Activated CD4-positive, alpha-beta memory T cell treated with anti-CD3 and anti-CD28 coated beads for 36 hours (primary cell): ENCODE data around the gene RNF114. TPM values are rescaled to one million over a fixed set of nuclear protein-coding genes. Genes with fewer than 3 reads are reported as not detected.
"Not testable (repeated sequence)": the region's sequence is repeated elsewhere in the genome, so short reads cannot be mapped to it uniquely, and the experiment has no call there.

ENCODE experiments used
- CTCF ChIA-PET: fragments of 350-600 bp; sonication (Branson Sonifier 250); formaldehyde crosslinking; loops from one replicate; lab custom pipeline; 2021; ENCODE audit warnings: antibody characterized with exemption, inconsistent platforms; lab: Charles Lee
- POLR2A ChIA-PET: fragments of 350-600 bp; sonication (Branson Sonifier 250); formaldehyde crosslinking; loops from one replicate; lab custom pipeline; 2021; ENCODE audit warnings: antibody characterized with exemption; lab: Charles Lee
- DNase-seq: peaks from one replicate; pipeline ENCODE4 v3.0.0-alpha.2; 2020
- H3K27ac Mint-ChIP-seq: one replicate; pipeline ENCODE4 v1.8.0; 2021; ENCODE audit warnings: mixed read lengths
- H3K27me3 Mint-ChIP-seq: one replicate; pipeline ENCODE4 v1.8.0; 2021; ENCODE audit warnings: mixed read lengths
- H3K36me3 Mint-ChIP-seq: one replicate; pipeline ENCODE4 v1.8.0; 2021; ENCODE audit warnings: mixed read lengths
- H3K4me1 Mint-ChIP-seq: one replicate; pipeline ENCODE4 v1.8.0; 2021; ENCODE audit warnings: low read depth, mixed read lengths
- H3K4me3 Mint-ChIP-seq: one replicate; pipeline ENCODE4 v1.8.0; 2021; ENCODE audit warnings: mild to moderate bottlenecking, mixed read lengths
- H3K9me3 Mint-ChIP-seq: one replicate; pipeline ENCODE4 v1.8.0; 2021; ENCODE audit warnings: mixed read lengths
- intact Hi-C: fragments of 100-400 bp; cut with micrococcal nuclease; formaldehyde crosslinking; loops from one replicate; pipeline ENCODE4 v1.15.1; 2023
- total RNA-seq, 2 experiments: library from RNA; stranded (reverse); gene quantifications; one replicate each; pipeline ENCODE4 v1.2.3, GENCODE V29; 2021

Gene RNF114
- total RNA-seq, 2 experiments from 2014 or later: 72.1 to 72.4 TPM

DNA sequence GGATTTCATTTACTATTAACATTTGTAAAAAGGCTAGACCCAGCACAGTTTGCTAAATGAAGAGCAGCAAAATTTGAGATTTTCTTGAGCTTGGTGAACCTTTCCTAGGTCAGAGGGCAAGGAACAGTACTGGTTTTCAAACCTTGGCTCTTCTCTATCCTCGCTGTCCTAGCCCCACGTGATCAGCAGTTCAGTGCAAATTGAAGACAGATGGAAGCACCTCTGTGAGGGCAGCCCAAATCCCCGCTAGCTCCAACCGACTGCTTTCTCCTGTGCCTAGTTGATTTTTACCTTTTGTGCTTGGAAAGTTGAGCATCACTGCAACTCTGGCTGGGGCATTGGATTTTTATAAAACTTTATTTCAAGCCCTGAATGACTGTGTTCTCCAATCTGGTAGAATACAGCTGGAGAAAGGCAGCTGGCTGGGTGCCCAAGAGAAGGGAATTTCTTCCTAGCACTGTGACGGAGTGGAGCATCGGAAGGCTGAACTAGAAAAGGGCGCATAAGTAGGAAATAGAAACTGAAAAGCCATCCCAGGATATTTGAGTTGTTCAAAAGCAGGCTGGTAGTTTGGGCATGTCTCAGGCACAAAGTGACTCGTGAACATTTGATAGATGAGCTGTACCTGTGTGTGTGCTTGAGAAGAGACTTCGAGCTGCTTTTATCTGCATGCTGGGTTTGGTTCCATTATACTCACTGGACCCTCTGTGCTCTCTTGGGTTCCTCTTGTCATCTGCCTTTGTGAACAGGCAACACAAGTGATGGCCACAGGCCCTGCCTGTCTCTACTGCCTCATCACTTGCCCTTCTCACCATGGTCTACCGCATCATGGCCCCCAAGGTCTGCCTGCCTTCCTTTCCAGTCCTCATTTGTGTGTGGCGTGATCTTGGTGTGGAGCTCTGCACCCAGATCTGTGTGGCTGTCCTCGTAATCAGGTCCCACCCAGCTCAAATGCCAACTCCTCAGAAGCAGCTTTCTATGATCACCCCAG, 2.3 kb downstream of the RNF114 start:
- Mint-ChIP-seq H3K9me3 (no peaks in the 10 kb centered on the region), H3K27me3 (no peaks in the 10 kb centered on the region), H3K27ac (peak overlapping the region; percentile 26), H3K36me3 (peaks cover 20% of the 10 kb centered on the region), H3K4me1 (peaks cover 39% of the 10 kb centered on the region), H3K4me3 (peak overlapping the region; percentile 52)
- ChIA-PET CTCF (interaction anchor here (0.5 to 5.0 kb wide), 10 partner anchors 9 to 362 kb away, joined by 3 to 30 read pairs (median 3); partner anchors contain the start of gene SPATA2), POLR2A (interaction anchor here (1.2 to 1.9 kb wide), 2 partner anchors 8 to 12 kb away, joined by 3 to 12 read pairs; no protein-coding TSS in a partner anchor)
- no peak for DNase-seq
- intact Hi-C loops: no loop called here

DNA sequence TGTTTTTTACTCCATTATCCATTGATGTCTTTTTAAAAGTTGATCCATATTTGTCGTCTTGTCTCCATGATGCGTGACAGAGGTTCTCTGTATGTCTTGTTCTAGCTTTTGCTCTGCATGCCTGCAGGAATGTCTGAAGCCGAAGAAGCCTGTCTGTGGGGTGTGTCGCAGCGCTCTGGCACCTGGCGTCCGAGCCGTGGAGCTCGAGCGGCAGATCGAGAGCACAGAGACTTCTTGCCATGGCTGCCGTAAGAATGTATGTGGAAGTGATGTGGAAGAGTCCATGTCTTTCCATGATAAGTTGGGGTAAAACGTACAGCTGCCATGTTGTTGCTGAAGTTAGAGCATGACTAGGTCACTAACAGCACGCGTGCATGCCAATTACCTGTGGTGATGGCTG, 5.3 kb downstream of the RNF114 start:
- Mint-ChIP-seq H3K4me1 (peaks cover 35% of the 10 kb centered on the region), H3K36me3 (peaks cover 33% of the 10 kb centered on the region), H3K27ac (no peak overlapping the region), H3K9me3 (no peaks in the 10 kb centered on the region), H3K4me3 (no peak overlapping the region), H3K27me3 (no peaks in the 10 kb centered on the region)
- intact Hi-C loops: no loop called here
- CTCF ChIA-PET: interaction anchor here (1.6 to 2.2 kb wide), 2 partner anchors 38 to 54 kb away, joined by 3 to 8 read pairs; no protein-coding TSS in a partner anchor
- POLR2A ChIA-PET: no interaction called here
- no peak for DNase-seq

DNA sequence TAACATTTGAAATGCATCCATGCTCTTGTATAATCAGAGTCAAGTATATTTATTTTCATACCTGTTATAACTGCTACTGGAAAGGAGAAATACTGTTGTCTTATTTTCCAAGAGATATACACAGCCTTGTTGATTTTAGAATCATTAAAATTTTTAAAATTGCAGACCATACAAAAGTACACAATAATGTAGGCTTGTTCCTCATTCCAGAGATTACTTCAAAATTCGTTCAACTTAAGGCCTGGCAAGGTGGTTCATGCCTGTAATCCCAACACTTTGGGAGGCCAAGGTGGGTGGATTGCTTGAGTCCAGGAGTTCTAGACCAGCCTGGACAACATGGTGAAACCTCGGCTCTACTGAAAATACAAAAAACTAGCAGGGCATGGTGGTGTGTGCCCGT, 6.1 kb downstream of the RNF114 start:
- intact Hi-C loops: no loop called here
- Mint-ChIP-seq H3K27ac (no peak overlapping the region), H3K4me1 (peaks cover 33% of the 10 kb centered on the region), H3K36me3 (peaks cover 39% of the 10 kb centered on the region), H3K4me3 (no peak overlapping the region), H3K9me3 (no peaks in the 10 kb centered on the region), H3K27me3 (no peaks in the 10 kb centered on the region)
- ChIA-PET CTCF (interaction anchor here (1.6 to 2.2 kb wide), 2 partner anchors 37 to 55 kb away, joined by 3 to 8 read pairs; no protein-coding TSS in a partner anchor), POLR2A (no interaction called here)
- DNase-seq: no peak

DNA sequence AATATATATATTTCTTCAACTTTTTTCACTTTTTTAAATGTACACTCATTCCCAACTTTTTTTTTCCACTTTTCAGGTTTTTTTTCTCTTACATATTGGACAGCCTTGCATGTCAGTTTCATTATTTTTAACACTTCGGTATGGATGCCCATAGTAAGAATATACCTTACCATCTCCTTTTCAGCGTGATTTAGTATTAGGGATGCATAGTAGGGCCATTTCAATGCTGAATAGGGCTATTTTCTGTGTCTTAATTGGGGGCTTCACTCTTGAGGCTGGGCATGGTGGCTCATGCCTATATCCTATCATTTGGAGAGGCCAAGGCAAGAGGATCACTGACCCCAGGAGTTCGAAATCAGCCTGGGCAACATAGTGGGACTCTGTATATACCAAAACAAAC, 6.7 kb downstream of the RNF114 start:
- Mint-ChIP-seq H3K4me3 (no peak overlapping the region), H3K27ac (no peak overlapping the region), H3K9me3 (no peaks in the 10 kb centered on the region), H3K4me1 (peaks cover 28% of the 10 kb centered on the region), H3K36me3 (peaks cover 44% of the 10 kb centered on the region), H3K27me3 (no peaks in the 10 kb centered on the region)
- CTCF ChIA-PET: interaction anchor here (1.6 kb wide), 1 partner anchor 56 kb away, joined by 3 read pairs; no protein-coding TSS in a partner anchor
- POLR2A ChIA-PET: interaction anchor here (0.6 kb wide), 1 partner anchor 13 kb away, joined by 4 read pairs; no protein-coding TSS in a partner anchor
- intact Hi-C loops: no loop called here
- DNase-seq: no peak

DNA sequence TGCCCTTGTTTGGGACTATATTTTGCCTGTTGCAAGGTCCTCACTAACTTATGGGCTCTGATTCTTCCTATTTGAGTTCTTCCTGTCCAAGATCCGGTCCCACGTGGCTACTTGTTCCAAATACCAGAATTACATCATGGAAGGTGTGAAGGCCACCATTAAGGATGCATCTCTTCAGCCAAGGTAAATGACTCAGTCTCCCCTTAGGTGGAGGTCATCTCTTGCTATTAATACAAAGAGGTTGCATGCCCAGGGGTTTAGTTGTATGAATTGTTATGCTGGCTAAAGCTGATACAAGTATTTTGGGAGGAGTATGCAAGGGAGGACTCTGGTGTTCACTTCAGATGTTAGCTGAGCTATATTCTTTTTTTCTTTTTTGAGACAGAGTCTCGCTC, 9.1 kb downstream of the RNF114 start:
- no peak for DNase-seq
- H3K4me1 Mint-ChIP-seq: peaks cover 16% of the 10 kb centered on the region
- no peak overlapping the region for H3K4me3 Mint-ChIP-seq
- intact Hi-C loops: no loop called here
- peaks cover 47% of the 10 kb centered on the region for H3K36me3 Mint-ChIP-seq
- H3K9me3 Mint-ChIP-seq: no peaks in the 10 kb centered on the region
- no peaks in the 10 kb centered on the region for H3K27me3 Mint-ChIP-seq
- H3K27ac Mint-ChIP-seq: no peak overlapping the region
- ChIA-PET POLR2A (no interaction called here), CTCF (interaction anchor here (0.8 to 1.1 kb wide), 3 partner anchors 9 to 57 kb away, joined by 3 read pairs; partner anchors contain the start of gene RNF114)

DNA sequence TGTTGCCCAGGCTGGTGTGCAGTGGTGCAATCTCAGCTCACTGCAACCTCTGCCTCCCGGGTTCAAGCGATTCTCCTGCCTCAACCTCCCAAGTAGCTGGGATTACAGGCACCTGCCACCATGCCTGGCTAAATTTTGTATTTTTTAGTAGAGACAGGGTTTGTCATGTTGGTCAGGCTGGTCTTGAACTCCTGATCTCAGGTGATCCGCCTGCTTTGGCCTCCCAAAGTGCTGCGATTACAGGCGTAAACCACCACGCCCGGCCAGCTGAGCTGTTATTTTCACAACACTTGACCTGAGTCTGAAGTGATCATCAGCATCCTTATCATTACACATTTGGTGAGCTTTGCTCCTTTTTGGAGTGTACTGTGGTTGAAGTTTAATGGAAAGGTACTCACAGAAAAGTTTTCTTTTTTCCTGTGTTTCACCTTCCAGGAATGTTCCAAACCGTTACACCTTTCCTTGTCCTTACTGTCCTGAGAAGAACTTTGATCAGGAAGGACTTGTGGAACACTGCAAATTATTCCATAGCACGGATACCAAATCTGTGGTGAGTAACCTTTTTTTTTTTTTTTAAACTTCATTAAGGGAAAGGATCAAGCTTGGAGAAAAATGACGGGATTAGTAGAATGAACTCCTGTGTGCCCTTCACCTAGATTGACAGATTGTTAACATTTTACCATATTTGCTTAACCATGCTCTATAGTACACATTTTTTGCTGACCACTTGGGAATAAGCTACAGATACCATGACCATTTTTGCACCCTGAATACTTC, 9.7 kb downstream of the RNF114 start:
- DNase-seq: no peak
- H3K27me3 Mint-ChIP-seq: no peaks in the 10 kb centered on the region
- peaks cover 21% of the 10 kb centered on the region for H3K4me1 Mint-ChIP-seq
- ChIA-PET POLR2A (interaction anchor here (0.6 to 1.6 kb wide), 2 partner anchors 8 to 394 kb away, joined by 3 read pairs; no protein-coding TSS in a partner anchor), CTCF (interaction anchor here (0.8 to 1.1 kb wide), 3 partner anchors 9 to 57 kb away, joined by 3 read pairs; partner anchors contain the start of gene RNF114)
- H3K27ac Mint-ChIP-seq: no peak overlapping the region
- no peaks in the 10 kb centered on the region for H3K9me3 Mint-ChIP-seq
- no peak overlapping the region for H3K4me3 Mint-ChIP-seq
- H3K36me3 Mint-ChIP-seq: peaks cover 49% of the 10 kb centered on the region
- intact Hi-C loops: no loop called here

DNA sequence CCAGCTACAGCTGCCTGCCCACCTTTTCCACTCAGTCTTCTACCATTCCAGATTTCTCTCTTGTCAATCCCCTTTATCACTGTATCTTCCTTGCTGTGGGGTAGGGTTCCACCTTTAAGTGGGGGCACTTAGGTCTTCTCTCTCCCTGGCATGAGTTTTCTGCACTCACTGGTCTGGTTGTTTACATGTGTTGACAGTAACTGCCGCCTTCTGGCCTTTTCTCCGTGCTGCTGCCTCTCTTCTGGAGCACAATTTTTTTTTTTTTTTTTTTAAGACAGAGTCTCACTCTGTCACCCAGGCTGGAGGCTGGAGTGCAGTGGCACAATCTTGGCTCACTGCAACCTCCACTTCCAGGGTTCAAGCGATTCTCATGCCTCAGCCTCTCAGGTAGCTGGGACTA, 12.0 kb downstream of the RNF114 start:
- H3K4me1 Mint-ChIP-seq: peaks cover 20% of the 10 kb centered on the region
- intact Hi-C loops: no loop called here
- ChIA-PET CTCF (no interaction called here), POLR2A (no interaction called here)
- H3K36me3 Mint-ChIP-seq: peaks cover 57% of the 10 kb centered on the region
- H3K4me3 Mint-ChIP-seq: no peak overlapping the region
- no peaks in the 10 kb centered on the region for H3K9me3 Mint-ChIP-seq
- no peak for DNase-seq
- no peaks in the 10 kb centered on the region for H3K27me3 Mint-ChIP-seq
- no peak overlapping the region for H3K27ac Mint-ChIP-seq

DNA sequence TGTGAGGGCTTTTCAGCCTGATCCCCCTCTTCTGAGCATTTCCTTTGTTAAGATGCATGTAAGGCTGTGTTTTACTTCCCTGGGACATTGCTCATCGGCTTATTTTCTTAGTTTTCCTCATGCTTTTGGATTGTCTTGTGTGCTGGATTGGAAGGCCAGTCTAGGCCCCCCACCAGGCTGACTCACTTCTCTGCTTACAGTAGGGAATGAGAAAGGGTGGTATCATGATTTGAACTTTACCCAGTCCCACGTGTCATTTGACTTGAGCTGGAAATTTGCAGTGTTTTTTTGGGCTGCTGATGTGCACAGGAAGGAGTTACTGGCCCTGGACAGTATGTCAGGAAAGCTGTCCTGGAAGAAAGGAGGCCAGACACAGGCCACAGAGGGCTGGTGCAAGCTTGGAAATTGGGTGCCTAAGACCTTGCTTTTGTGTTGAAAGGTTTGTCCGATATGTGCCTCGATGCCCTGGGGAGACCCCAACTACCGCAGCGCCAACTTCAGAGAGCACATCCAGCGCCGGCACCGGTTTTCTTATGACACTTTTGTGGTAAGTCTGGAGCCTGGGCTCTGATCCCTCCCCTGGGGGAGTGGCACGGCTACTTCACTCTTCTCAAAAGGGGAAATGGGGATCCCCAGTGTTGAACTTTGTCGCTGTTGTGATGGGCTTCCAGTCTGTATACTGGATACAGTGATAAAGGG, 12.8 kb downstream of the RNF114 start:
- H3K27me3 Mint-ChIP-seq: no peaks in the 10 kb centered on the region
- intact Hi-C loops: no loop called here
- peaks cover 20% of the 10 kb centered on the region for H3K4me1 Mint-ChIP-seq
- CTCF ChIA-PET: interaction anchor here (1.0 kb wide), 1 partner anchor 123 kb away, joined by 3 read pairs; no protein-coding TSS in a partner anchor
- no peak for DNase-seq
- POLR2A ChIA-PET: interaction anchor here (2.5 kb wide), 1 partner anchor 11 kb away, joined by 12 read pairs; no protein-coding TSS in a partner anchor
- no peak overlapping the region for H3K4me3 Mint-ChIP-seq
- H3K27ac Mint-ChIP-seq: no peak overlapping the region
- no peaks in the 10 kb centered on the region for H3K9me3 Mint-ChIP-seq
- H3K36me3 Mint-ChIP-seq: peaks cover 57% of the 10 kb centered on the region

DNA sequence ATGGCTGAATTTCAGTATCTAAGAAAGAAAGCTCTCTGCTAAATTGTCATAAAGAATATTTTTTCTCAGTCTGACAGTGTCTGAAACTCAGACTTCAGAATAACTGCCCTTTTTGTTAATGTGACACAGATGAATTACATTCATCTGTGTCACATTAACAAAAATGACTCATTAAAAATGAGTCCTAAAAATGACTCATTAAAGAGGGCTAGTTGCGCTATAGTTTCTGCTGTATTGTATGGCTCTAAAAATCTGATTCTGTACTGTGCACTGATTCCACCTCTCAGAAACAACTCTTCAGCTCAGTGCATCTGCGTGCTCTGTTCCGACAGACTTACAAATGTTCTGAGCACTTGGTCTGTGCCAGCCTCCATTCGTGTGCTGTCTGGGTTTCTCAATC, 15.0 kb downstream of the RNF114 start:
- peaks cover 20% of the 10 kb centered on the region for H3K4me1 Mint-ChIP-seq
- no peak for DNase-seq
- POLR2A ChIA-PET: interaction anchor here (1.1 to 2.5 kb wide), 2 partner anchors 13 to 15 kb away, joined by 3 to 12 read pairs; partner anchors contain the start of gene RNF114
- H3K36me3 Mint-ChIP-seq: peaks cover 54% of the 10 kb centered on the region
- CTCF ChIA-PET: interaction anchor here (0.8 to 3.1 kb wide), 6 partner anchors 9 to 120 kb away, joined by 3 to 17 read pairs (median 4); partner anchors contain the start of gene RNF114
- H3K9me3 Mint-ChIP-seq: no peaks in the 10 kb centered on the region
- H3K27ac Mint-ChIP-seq: peak overlapping the region; percentile 77
- intact Hi-C loops: no loop called here
- H3K4me3 Mint-ChIP-seq: no peak overlapping the region
- H3K27me3 Mint-ChIP-seq: no peaks in the 10 kb centered on the region

DNA sequence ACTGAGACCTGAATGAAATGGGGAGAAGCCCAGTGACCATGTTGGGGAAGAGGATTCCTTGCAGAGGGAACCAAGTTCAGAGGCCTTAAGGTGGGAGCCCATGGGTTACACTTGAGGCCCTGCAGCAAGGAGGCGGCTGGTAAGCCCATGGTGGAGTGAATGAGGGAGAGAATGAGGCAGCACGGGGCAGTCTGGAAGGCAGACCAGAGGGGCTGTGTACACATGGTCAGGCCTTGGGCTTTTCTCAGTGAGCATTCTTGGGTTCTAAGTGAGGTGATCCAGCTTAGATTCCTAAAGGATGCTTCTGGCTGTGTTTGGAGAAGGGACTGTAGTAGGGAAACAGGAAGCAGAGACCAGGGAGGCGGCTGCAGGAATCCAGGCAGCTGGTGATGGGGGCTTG, 19.0 kb downstream of the RNF114 start:
- intact Hi-C loops: no loop called here
- ChIA-PET POLR2A (no interaction called here), CTCF (no interaction called here)
- H3K9me3 Mint-ChIP-seq: no peaks in the 10 kb centered on the region
- DNase-seq: no peak
- H3K4me1 Mint-ChIP-seq: peaks cover 17% of the 10 kb centered on the region
- peaks cover 42% of the 10 kb centered on the region for H3K36me3 Mint-ChIP-seq
- H3K27me3 Mint-ChIP-seq: no peaks in the 10 kb centered on the region
- no peak overlapping the region for H3K4me3 Mint-ChIP-seq
- H3K27ac Mint-ChIP-seq: no peak overlapping the region

DNA sequence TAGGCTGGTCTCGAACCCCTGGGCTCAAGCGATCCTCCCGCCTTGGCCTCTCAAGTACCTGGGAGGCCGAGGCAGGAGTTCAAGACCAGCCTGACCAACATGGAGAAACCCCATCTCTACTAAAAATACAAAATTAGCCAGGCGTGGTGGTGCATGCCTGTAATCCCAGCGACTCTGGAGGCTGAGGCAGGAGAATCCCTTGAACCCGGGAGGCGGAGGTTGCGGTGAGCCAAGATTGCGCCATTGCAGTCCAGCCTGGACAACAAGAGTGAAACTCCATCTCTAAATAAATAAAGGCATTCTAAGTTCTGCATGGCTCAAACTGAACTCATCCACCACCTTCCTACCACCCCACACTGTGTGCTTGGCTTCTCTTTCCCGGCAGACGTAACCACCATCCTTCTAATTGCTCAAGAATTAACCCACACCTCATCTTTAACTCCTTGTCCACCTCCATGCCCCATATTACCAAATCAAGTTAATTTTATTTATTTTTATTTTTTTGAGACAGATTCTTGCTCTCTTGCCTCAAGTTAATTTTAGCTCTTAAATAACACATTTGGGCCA, 19.7 kb downstream of the RNF114 start:
- CTCF ChIA-PET: interaction anchor here (0.8 kb wide), 1 partner anchor 116 kb away, joined by 3 read pairs; no protein-coding TSS in a partner anchor
- H3K27me3 Mint-ChIP-seq, H3K27ac Mint-ChIP-seq, intact Hi-C loops, H3K4me3 Mint-ChIP-seq, H3K4me1 Mint-ChIP-seq, DNase-seq, H3K9me3 Mint-ChIP-seq: not testable (repeated sequence)
- peaks cover 37% of the 10 kb centered on the region for H3K36me3 Mint-ChIP-seq
- POLR2A ChIA-PET: interaction anchor here (0.6 kb wide), 1 partner anchor 13 kb away, joined by 4 read pairs; no protein-coding TSS in a partner anchor
